Endothelial cell (in vitro differentiated cells): ENCODE results near the gene VPS51. TPM values are rescaled to one million over a fixed set of nuclear protein-coding genes. Genes with fewer than 3 reads are reported as not detected.

Experiments
- DNase-seq: peaks from one replicate; pipeline ENCODE4 v3.0.0; 2021; ENCODE audit warnings: low spot score
- H3K27ac Mint-ChIP-seq: one replicate; pipeline ENCODE4 v1.8.0; 2021; ENCODE audit warnings: mixed read lengths, inconsistent platforms; ENCODE audit not compliant: unreplicated experiment
- H3K27me3 Mint-ChIP-seq: one replicate; pipeline ENCODE4 v1.8.0; 2021; ENCODE audit warnings: mild to moderate bottlenecking, moderate library complexity, mixed read lengths, inconsistent platforms; ENCODE audit not compliant: unreplicated experiment
- H3K36me3 Mint-ChIP-seq: one replicate; pipeline ENCODE4 v1.8.0; 2021; ENCODE audit warnings: mild to moderate bottlenecking, low read depth, mixed read lengths, inconsistent platforms; ENCODE audit not compliant: unreplicated experiment
- H3K4me1 Mint-ChIP-seq: one replicate; pipeline ENCODE4 v1.8.0; 2021; ENCODE audit warnings: mild to moderate bottlenecking, mixed read lengths, inconsistent platforms; ENCODE audit not compliant: unreplicated experiment
- H3K4me3 Mint-ChIP-seq: one replicate; pipeline ENCODE4 v1.8.0; 2021; ENCODE audit warnings: mild to moderate bottlenecking, mixed read lengths, inconsistent platforms; ENCODE audit not compliant: unreplicated experiment
- H3K9me3 Mint-ChIP-seq: one replicate; pipeline ENCODE4 v1.8.0; 2021; ENCODE audit warnings: mixed read lengths, inconsistent platforms; ENCODE audit not compliant: unreplicated experiment
- total RNA-seq: library from RNA; stranded (reverse); fragmentation: NEBNext Ultra II Directional; extraction: Animal tissue kit (Norgen Biotek cat#: 25700); gene quantifications from one replicate; pipeline ENCODE4 v1.2.1, GENCODE V29; 2021; ENCODE audit not compliant: unreplicated experiment
- TF ChIP-seq, protein P1 (sequence below): fragments of 200-600 bp; sonication (generic); IDR thresholded peaks from one replicate; pipeline ENCODE4 v1.5.0; 2021; ENCODE audit warnings: antibody characterized with exemption; ENCODE audit not compliant: unreplicated experiment

VPS51 gene
- total RNA-seq, 1 donor from 2014 or later, result 161 TPM

DNA sequence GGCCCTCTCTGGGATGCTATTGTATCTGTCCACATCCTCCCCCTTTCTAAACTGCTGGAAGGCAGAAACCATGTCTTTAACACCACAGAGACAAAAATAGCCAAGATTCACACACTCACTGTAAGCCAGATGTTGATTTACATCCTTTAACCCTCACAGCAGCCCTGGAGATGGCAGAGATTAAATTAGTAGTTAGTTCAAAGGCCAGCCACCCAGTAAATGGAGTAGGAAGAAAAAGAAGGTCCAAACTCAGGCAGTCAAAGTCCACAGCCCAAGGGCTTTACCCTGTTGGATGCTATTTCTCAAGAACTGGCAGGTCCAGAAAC, 23.6 kb downstream of the VPS51 start:
- no peak for DNase-seq
- Mint-ChIP-seq H3K36me3 (peaks cover 23% of the 10 kb centered on the region), H3K27me3 (peaks cover 19% of the 10 kb centered on the region), H3K27ac (peak overlapping the region; percentile 83), H3K4me1 (peaks cover 23% of the 10 kb centered on the region), H3K4me3 (peak overlapping the region; percentile 71), H3K9me3 (no peaks in the 10 kb centered on the region)
- TF ChIP-seq, protein P1, sequence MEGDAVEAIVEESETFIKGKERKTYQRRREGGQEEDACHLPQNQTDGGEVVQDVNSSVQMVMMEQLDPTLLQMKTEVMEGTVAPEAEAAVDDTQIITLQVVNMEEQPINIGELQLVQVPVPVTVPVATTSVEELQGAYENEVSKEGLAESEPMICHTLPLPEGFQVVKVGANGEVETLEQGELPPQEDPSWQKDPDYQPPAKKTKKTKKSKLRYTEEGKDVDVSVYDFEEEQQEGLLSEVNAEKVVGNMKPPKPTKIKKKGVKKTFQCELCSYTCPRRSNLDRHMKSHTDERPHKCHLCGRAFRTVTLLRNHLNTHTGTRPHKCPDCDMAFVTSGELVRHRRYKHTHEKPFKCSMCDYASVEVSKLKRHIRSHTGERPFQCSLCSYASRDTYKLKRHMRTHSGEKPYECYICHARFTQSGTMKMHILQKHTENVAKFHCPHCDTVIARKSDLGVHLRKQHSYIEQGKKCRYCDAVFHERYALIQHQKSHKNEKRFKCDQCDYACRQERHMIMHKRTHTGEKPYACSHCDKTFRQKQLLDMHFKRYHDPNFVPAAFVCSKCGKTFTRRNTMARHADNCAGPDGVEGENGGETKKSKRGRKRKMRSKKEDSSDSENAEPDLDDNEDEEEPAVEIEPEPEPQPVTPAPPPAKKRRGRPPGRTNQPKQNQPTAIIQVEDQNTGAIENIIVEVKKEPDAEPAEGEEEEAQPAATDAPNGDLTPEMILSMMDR, result no peak

DNA sequence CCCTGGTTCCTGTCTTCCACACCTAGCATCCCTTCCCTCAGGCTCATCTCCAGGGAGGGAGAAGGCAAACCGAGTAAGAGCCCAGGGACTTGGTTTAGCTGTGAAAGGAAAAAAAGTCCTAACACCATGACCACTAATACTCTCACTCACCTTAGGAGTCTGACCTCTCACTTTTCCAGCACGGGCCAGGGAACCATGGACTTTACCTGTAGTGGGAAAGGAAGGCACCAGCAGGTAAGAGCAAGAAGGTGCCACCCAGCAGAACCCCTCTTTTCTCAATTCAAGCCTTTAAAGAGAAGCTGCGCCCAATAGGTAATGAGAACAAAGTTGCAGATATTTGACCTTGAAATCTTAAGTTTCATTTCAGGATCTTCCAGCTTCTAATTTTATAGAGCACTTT, 24.8 kb downstream of the VPS51 start:
- peaks cover 25% of the 10 kb centered on the region for H3K36me3 Mint-ChIP-seq
- H3K4me1 Mint-ChIP-seq, result peaks cover 23% of the 10 kb centered on the region
- H3K9me3 Mint-ChIP-seq, result no peaks in the 10 kb centered on the region
- TF ChIP-seq, protein P1, result no peak
- peaks cover 18% of the 10 kb centered on the region for H3K27me3 Mint-ChIP-seq
- DNase-seq, result no peak
- H3K27ac Mint-ChIP-seq, result peak overlapping the region; percentile 93
- H3K4me3 Mint-ChIP-seq, result peak overlapping the region; percentile 99

DNA sequence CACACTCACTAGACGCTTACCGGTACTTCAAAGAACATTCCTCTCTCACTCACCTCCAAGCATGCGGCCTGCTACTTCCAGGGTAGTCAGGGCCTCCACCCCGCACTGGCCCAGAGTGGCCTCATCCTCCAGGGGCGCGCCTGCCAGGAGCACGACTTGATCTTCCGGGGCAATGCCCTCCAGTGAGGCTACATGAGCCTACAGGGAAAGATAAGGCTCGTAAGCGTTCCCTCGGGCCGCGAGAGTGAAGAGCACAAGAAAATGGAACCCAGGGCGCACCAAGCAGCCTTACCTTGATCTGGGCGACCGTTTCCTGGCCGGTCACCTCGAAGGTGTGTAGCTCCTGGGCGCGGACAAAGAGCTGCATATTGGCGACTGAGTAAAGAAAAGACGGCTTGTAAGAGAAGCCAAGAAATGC, 25.4 kb downstream of the VPS51 start:
- Mint-ChIP-seq H3K27ac (peak overlapping the region; percentile 93), H3K4me1 (peaks cover 23% of the 10 kb centered on the region), H3K36me3 (peaks cover 29% of the 10 kb centered on the region), H3K4me3 (peak overlapping the region; percentile 99), H3K9me3 (no peaks in the 10 kb centered on the region), H3K27me3 (peaks cover 18% of the 10 kb centered on the region)
- DNase-seq, result peak; percentile 28
- TF ChIP-seq, protein P1, result no peak

DNA sequence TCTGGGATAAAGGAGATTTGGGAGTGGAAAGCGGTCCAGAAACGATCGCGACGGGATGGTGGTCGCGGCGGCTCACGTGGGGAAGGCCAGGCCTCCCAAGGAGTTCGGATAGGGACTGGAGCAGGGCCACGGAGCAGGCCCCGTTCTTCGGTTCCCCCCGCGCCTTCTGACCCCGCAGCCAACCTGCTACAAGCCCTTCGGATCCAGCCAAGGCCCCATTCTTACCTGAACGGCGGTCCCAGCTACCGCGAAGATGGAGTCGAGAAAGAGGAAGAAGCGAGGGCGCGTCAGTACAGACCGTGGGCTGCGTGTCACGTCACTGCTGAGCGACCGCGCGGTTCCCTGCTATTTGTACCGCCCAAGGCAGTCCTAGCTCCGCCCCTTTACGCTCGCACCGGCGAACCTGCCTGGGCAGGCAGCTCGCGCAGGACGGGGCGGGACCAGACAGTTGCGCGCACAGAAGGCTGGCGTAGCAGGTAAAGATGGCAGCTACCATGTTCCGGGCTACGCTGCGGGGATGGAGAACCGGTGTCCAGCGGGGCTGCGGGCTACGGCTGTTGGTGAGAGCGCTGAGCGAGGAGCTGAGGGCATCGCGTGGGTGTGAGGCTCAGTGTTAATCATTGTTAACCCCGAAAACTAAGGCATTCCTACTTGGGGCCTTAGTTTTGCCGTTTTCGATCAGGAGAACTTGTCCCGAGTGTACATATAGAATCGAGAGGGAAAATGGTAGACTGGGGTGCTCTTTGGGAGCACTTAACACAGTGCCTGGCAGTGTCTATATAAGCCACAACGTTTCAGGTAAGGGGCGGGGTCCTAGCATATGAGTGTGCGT, 26.1 kb downstream of the VPS51 start, which contains the start of the genes FAU and MRPL49:
TSS of gene FAU (minus strand) at position 270 of the 832 bp plus-strand sequence. CDS start 321 bp downstream, outside the sequence.
TSS of gene MRPL49 (plus strand) at position 457 of the 832 bp plus-strand sequence. CDS start at position 483, 26 bp downstream.
- Mint-ChIP-seq H3K4me1 (peaks cover 23% of the 10 kb centered on the region), H3K27me3 (peaks cover 14% of the 10 kb centered on the region), H3K36me3 (peaks cover 34% of the 10 kb centered on the region), H3K4me3 (peak within 1 kb of the TSS; percentile 99), H3K9me3 (no peaks in the 10 kb centered on the region), H3K27ac (peak within 1 kb of the TSS; percentile 93)
- DNase-seq, result peak; percentile 96
- TF ChIP-seq, protein P1, result no peak
